Mononuclear cell (primary cell): ENCODE measurements around the gene REEP5. TPM values are rescaled to one million over a fixed set of nuclear protein-coding genes. Genes with fewer than 3 reads are reported as not detected.

ENCODE experiments used
- H3K27me3 ChIP-seq: 2 replicates; pipeline ENCODE4 v1.6.0; 2011; ENCODE audit warnings: low read length, control low read depth; ENCODE audit not compliant: insufficient read depth
- H3K4me1 ChIP-seq: 2 replicates; pipeline ENCODE4 v1.5.1; 2011; ENCODE audit warnings: mild to moderate bottlenecking, low read length, control low read depth; ENCODE audit not compliant: insufficient read depth
- H3K4me3 ChIP-seq: 2 replicates; pipeline ENCODE4 v1.5.1; 2011; ENCODE audit warnings: mild to moderate bottlenecking, low read length, moderate library complexity
- H3K9me3 ChIP-seq: 2 replicates; pipeline ENCODE4 v1.5.1; 2011; ENCODE audit warnings: low read depth, mild to moderate bottlenecking, control low read depth, low read length
- total RNA-seq: library from RNA; depleted of rRNA; stranded (reverse); fragments of >200 nt; gene quantifications from one replicate; pipeline ENCODE4 v1.2.3, GENCODE V29; 2012

REEP5 gene
- total RNA-seq, 1 donor, result 13.1 TPM

DNA sequence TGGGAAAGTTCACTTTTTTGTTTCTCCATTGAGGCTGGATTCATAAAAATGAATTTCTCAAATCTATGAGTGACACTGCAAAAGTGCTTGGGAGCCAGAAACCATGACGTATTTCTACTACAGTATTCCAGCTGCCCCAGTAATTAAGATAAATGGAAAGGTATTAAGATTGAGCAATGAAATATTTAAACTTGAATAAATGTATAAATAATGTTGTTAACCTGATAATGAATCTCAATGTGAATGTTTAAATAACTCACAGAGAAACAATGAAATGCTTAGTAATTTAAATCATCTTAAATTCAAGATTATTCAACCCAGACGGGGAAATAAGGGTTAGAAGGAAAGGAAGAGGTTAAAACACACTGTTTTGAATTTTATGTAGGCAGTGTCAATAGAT, 72.1 kb downstream of the REEP5 start:
- H3K4me1 ChIP-seq, result no peaks in the 10 kb centered on the region
- peaks cover 6% of the 10 kb centered on the region for H3K9me3 ChIP-seq
- no peak overlapping the region for H3K4me3 ChIP-seq
- peaks cover 11% of the 10 kb centered on the region for H3K27me3 ChIP-seq

DNA sequence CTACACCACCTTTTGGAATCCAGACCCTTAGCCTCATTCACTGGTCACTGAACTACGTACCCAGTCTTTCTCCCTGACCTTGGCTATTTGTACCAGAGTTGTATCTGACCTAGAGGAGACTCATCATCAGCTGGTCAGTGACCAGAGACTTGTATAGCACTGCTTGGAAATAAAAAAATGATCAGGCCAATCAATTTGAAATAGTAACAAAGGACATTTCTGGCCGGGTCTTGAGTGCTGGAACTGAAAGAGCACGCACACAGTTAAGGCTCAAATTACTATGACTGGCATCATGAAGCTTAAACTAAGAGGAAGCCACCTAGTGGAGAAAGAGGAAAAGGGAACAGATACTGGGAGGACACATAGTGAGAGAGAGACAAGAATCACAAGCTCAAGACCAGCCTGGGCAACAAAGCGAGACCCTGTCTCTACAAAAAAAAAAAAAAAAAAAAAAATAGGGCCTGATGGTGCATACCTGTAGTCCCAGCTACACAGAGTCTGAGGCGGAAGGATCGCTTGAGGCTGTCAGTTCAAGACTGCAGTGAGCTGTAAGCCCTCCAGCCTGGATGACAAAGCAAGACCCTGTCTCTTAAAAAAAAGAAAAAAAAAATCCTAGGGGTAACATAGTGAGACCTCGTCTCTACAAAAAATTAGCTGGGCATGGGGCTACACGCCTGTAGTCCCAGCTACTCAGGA, 73.8 kb downstream of the REEP5 start:
- H3K9me3 ChIP-seq, result no peaks in the 10 kb centered on the region
- no peaks in the 10 kb centered on the region for H3K4me1 ChIP-seq
- H3K27me3 ChIP-seq, result no peaks in the 10 kb centered on the region
- no peak overlapping the region for H3K4me3 ChIP-seq

DNA sequence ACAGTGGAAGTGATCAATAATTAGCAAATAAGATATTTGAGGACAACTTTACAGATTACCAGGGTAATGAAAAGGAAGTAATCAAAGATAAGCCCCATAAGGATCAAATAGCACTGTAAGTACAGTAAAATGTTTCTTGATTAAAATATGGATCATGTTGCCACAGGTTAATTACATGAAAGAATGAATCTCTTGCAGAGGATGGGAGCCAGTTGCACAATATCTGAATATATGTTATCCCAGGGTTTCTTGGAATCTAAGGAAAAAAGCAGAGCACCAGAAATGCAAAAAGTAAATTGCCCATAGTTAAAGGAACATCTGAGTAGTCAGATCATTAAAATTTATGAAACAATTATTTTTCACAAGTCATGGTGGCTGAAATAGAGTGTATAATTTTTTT, 74.7 kb downstream of the REEP5 start:
- H3K4me1 ChIP-seq, result no peaks in the 10 kb centered on the region
- no peak overlapping the region for H3K4me3 ChIP-seq
- no peaks in the 10 kb centered on the region for H3K9me3 ChIP-seq
- H3K27me3 ChIP-seq, result no peaks in the 10 kb centered on the region

DNA sequence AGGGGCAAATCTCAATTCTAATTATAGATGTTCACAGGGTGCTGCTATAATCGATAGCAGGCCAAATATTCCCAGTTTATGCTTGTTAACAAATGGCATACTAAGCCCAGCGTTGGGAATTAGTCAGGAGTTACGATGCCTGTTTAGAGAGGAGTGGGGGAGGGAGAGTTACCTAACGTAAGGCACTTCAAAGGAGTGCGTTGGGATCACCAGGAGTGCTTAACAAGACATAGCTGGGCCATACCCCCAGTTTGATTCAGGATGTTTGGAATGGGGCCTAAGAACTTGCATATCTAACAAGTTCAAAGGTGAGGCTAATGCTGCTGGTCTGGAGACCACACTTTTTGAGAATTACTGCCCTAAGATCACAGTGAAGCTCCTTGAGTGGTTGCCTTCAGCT, 75.5 kb downstream of the REEP5 start:
- Histone ChIP-seq H3K4me1 (no peaks in the 10 kb centered on the region), H3K27me3 (no peaks in the 10 kb centered on the region), H3K9me3 (no peaks in the 10 kb centered on the region), H3K4me3 (no peak overlapping the region)

DNA sequence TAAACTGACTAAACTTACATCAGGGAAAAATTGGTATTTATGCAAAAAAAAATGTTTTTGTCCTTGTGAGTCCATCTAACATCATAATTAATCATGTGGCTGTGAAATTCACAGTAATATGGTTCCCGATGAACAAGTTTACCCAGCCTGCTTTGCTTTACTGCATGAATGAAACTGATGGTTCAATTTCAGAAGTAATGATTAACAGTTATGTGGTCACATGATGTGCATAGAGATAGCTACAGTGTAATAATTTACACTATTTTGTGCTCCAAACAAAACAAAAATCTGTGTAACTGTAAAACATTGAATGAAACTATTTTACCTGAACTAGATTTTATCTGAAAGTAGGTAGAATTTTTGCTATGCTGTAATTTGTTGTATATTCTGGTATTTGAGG, 77.5 kb downstream of the REEP5 start:
- no peaks in the 10 kb centered on the region for H3K9me3 ChIP-seq
- H3K27me3 ChIP-seq, result no peaks in the 10 kb centered on the region
- H3K4me3 ChIP-seq, result no peak overlapping the region
- H3K4me1 ChIP-seq, result no peaks in the 10 kb centered on the region

DNA sequence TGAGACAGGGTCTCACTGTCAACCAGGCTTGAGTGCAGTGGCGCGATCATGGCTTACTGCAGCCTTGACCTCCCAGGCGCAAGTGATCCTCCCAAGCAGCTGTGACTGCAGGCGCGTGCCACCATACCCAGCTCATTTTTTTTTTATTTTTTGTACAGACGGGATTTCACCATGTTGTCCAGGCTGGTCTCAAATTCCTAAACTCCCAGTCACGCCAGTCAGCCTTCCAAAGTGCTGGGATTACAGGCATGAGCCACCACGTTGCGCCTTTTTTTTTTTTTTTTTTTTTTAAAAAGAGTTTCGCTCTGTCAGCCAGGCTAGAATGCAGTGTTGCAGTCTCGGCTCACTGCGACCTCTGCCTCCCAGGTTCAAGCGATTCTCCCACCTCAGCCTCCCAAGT, 88.1 kb downstream of the REEP5 start:
- Histone ChIP-seq H3K27me3 (no peaks in the 10 kb centered on the region), H3K4me1 (no peaks in the 10 kb centered on the region), H3K9me3 (no peaks in the 10 kb centered on the region), H3K4me3 (no peak overlapping the region)

DNA sequence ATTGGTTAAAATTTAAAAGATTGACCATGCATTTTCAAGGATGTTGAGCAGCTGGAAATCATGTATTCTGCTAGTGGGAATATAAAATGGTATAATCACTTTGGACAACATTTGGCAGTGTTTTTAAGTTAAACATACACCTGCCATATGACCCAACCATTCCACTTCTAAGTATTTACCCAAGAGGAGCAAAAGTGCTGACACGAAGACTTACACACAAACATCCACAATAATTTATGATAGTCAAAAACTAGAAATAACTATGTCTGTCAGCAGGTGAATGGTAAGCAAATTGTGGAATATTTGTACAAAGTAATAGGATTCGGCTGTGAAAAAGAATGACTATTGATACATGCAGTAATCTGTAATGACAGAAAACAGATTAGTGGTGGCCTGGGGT, 91.6 kb downstream of the REEP5 start:
- H3K9me3 ChIP-seq, result no peaks in the 10 kb centered on the region
- H3K4me3 ChIP-seq, result no peak overlapping the region
- no peaks in the 10 kb centered on the region for H3K27me3 ChIP-seq
- no peaks in the 10 kb centered on the region for H3K4me1 ChIP-seq

Other genes with a start within 250 kb of the REEP5 start
- gene APC, start 184.3 kb downstream of the REEP5 start, total RNA-seq, result 48.3 TPM
- gene SRP19, start 60.9 kb downstream of the REEP5 start, total RNA-seq, result 63.2 TPM
- 101 TPM for gene DCP2, start 54.6 kb upstream of the REEP5 start, total RNA-seq